ENCODE measurements around the gene NFILZ.
A peak's percentile ranks its signal among the peaks of the same experiment; 100 is the strongest.
"Not testable (repeated sequence)": the region's sequence is repeated elsewhere in the genome, so short reads cannot be mapped to it uniquely, and the experiment has no call there.

The NFILZ gene

DNA sequence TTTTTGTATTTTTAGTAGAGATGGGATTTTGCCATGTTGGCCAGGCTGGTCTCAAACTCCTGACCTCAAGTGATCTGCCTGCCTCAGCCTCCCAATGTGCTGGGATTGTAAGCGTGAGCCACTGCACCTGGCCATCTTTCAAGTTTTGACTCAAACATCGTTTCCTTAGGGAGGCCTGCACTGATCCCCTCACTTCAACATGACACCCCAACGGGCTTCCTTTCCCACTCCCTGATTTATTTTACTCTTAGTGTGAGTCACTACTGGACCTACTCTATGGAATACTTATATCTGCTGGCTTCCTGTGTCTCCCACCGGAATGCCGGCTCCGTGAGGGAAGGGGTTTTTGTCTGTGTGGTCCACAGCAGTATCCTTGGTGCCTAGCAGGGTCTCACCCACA lies 15.4 kb upstream of the NFILZ start:
- TF ChIP-seq RARB (CRISPR knock-in tag; IDR thresholded peaks at IDR 0.05): no peak
- no peak for TF ChIP-seq ZNF8 (CRISPR knock-in tag; IDR thresholded peaks at IDR 0.05)
- TF ChIP-seq TOX (CRISPR knock-in tag; IDR thresholded peaks at IDR 0.05; ENCODE audit: borderline replicate concordance): no peak
- no peak for TF ChIP-seq ZNF565 (CRISPR knock-in tag; conservative IDR thresholded peaks at IDR 0.05; ENCODE audit: low read depth)

DNA sequence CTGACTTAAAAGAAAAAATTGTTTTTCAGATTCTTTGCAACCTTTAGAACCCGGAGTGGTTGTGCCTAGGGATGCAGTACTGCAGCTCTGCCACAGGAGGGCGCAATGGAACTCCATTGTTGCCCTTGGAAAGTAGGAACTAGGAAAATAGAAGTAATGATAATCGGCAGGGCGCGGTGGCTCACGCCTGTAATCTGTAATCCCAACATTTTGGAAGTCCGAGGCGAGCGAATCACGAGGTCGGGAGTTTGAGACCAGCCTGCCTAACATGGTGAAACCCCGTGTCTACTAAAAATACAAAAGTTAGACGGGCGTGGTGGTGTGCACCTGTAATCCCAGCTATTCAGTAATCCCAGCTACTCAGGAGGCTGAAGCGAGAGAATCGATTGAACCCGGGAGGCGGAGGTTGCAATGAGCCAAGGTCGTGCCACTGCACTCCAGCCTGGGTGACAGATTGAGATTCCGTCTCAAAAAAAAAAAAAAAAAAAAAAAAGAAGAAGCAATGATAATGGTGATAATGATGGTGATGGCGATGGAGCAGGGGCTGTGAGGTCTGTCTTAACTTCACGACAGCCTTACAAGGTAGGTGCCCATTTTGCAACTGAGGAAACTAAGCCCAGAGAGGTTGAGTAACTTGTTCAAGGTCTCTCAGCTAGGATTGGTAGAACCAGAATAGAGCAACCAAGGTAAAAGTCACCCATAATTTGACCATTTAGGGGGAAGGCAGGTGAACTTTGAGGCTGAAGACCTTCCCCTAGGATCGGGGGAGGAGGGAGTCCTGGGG lies 14.4 kb upstream of the NFILZ start:
- peak; percentile 71 for ATAC-seq
- TF ChIP-seq OSR1 (CRISPR knock-in tag; IDR thresholded peaks at IDR 0.05): no peak

More for the DNA sequence above, 15.4 kb upstream of the NFILZ start:
- ATAC-seq: peak; percentile 8; the same call in 1 of the 3 replicates

- no peak for TF ChIP-seq ISL1 (CRISPR knock-in tag; IDR thresholded peaks at IDR 0.05)
- TF ChIP-seq ZNF565 (CRISPR knock-in tag; conservative IDR thresholded peaks at IDR 0.05; ENCODE audit: low read depth): no peak
- no peak for TF ChIP-seq ARNTL (CRISPR knock-in tag; IDR thresholded peaks at IDR 0.05; ENCODE audit: borderline replicate concordance, low read depth)
- TF ChIP-seq OSR1 (CRISPR knock-in tag; IDR thresholded peaks at IDR 0.05): no peak
- no peak for TF ChIP-seq TCF4 (CRISPR knock-in tag; IDR thresholded peaks at IDR 0.05; ENCODE audit: borderline replicate concordance)
- no peak for TF ChIP-seq CSDC2 (CRISPR knock-in tag; IDR thresholded peaks at IDR 0.05)
- no peak for ATAC-seq
These were observed 13.6 kb upstream of the NFILZ start for GRCh38 chr19:8616861-8617260.

DNA sequence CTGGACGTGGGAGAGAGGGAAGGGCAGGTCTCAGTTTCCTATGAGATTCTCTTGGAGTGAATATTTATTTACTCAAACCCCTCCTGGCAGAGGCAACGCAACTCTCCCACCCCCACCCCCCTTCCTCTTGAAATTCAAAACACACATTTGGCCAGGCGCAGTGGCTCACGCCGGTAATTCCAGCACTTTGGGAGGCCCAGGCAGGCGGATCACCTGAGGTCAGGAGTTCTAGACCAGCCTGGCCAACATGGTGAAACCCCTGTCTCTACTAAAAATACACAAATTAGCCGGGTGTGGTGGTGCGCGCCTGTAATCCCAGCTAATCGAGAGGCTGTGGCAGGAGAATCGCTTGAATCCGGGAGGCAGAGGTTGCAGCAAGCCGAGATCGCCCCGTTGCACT lies 13.1 kb upstream of the NFILZ start:
- ATAC-seq: not testable (repeated sequence)

- no peak for ATAC-seq
- TF ChIP-seq GLIS3 (CRISPR knock-in tag; IDR thresholded peaks at IDR 0.05) (no peak), TOX (CRISPR knock-in tag; IDR thresholded peaks at IDR 0.05; ENCODE audit: borderline replicate concordance) (no peak)
These were observed 12.4 kb upstream of the NFILZ start for GRCh38 chr19:8617984-8618383.

GRCh38 chr19:8618751-8619150 lies 11.7 kb upstream of the NFILZ start:
- TF ChIP-seq TCF4 (CRISPR knock-in tag; IDR thresholded peaks at IDR 0.05; ENCODE audit: borderline replicate concordance) (no peak), POU6F1 (CRISPR knock-in tag; IDR thresholded peaks at IDR 0.05; ENCODE audit: borderline replicate concordance, low read depth) (no peak), GLIS3 (CRISPR knock-in tag; IDR thresholded peaks at IDR 0.05) (no peak), CSDC2 (CRISPR knock-in tag; IDR thresholded peaks at IDR 0.05) (no peak), ZNF70 (CRISPR knock-in tag; IDR thresholded peaks at IDR 0.05) (no peak), OSR1 (CRISPR knock-in tag; IDR thresholded peaks at IDR 0.05) (no peak), TOX (CRISPR knock-in tag; IDR thresholded peaks at IDR 0.05; ENCODE audit: borderline replicate concordance) (no peak)
- TF ChIP-seq, protein P1, sequence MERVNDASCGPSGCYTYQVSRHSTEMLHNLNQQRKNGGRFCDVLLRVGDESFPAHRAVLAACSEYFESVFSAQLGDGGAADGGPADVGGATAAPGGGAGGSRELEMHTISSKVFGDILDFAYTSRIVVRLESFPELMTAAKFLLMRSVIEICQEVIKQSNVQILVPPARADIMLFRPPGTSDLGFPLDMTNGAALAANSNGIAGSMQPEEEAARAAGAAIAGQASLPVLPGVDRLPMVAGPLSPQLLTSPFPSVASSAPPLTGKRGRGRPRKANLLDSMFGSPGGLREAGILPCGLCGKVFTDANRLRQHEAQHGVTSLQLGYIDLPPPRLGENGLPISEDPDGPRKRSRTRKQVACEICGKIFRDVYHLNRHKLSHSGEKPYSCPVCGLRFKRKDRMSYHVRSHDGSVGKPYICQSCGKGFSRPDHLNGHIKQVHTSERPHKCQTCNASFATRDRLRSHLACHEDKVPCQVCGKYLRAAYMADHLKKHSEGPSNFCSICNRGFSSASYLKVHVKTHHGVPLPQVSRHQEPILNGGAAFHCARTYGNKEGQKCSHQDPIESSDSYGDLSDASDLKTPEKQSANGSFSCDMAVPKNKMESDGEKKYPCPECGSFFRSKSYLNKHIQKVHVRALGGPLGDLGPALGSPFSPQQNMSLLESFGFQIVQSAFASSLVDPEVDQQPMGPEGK (CRISPR knock-in tag; IDR thresholded peaks at IDR 0.05; ENCODE audit: borderline replicate concordance): no peak
- TF ChIP-seq, protein P2, sequence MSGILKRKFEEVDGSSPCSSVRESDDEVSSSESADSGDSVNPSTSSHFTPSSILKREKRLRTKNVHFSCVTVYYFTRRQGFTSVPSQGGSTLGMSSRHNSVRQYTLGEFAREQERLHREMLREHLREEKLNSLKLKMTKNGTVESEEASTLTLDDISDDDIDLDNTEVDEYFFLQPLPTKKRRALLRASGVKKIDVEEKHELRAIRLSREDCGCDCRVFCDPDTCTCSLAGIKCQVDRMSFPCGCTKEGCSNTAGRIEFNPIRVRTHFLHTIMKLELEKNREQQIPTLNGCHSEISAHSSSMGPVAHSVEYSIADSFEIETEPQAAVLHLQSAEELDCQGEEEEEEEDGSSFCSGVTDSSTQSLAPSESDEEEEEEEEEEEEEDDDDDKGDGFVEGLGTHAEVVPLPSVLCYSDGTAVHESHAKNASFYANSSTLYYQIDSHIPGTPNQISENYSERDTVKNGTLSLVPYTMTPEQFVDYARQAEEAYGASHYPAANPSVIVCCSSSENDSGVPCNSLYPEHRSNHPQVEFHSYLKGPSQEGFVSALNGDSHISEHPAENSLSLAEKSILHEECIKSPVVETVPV (CRISPR knock-in tag; IDR thresholded peaks at IDR 0.05): no peak
- peak; percentile 36; the same call in 2 of the 3 replicates for ATAC-seq

DNA sequence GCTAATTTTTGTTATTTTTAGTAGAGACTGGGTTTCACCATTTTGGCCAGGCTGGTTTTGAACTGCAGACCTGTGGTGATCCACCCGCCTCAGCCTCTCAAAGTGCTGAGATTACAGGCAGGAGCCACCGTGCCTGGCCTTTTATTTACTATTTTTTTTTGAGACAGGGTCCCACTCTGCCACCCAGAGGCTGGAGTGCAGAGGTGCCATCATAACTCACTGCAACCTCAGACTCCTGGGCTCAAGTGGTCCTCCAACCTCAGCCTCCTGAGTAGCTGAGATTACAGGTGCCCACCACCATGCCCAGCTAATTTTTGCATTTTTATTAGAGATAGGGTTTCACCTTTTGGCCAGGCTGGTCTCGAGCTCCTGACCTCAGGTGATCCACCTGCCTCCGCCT lies 7.5 kb upstream of the NFILZ start:
- peak; percentile 47; the same call in 1 of the 3 replicates for ATAC-seq

DNA sequence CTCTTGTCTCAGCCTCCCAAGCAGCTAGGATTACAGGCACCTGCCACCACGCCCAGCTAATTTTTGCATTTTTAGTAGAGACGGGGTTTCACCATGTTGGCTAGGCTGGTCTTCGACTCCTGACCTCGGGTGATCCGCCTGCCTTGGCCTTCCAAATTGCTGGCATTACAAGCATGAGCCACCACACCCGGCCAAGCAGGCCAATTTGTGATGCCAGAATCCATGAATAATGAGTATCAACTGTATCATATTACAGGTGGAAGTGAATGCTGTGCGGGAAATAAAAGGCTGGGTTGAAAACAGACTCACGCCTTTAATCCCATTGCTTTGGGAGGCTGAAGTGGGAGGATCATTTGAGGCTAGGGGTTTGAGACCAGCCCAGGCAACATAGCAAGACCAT lies 3.6 kb upstream of the NFILZ start:
- no peak for ATAC-seq
- TF ChIP-seq ZNF8 (CRISPR knock-in tag; IDR thresholded peaks at IDR 0.05): no peak
- TF ChIP-seq OSR1 (CRISPR knock-in tag; IDR thresholded peaks at IDR 0.05): no peak
- TF ChIP-seq ZC3H10 (CRISPR knock-in tag; IDR thresholded peaks at IDR 0.05): no peak
- TF ChIP-seq RARB (CRISPR knock-in tag; IDR thresholded peaks at IDR 0.05): no peak
- TF ChIP-seq, protein P2 (CRISPR knock-in tag; IDR thresholded peaks at IDR 0.05): no peak
- no peak for TF ChIP-seq BACH2 (CRISPR knock-in tag; IDR thresholded peaks at IDR 0.05; ENCODE audit: borderline replicate concordance)
- no peak for TF ChIP-seq ESRRG (CRISPR knock-in tag; IDR thresholded peaks at IDR 0.05)
- no peak for TF ChIP-seq ZFP30 (CRISPR knock-in tag; IDR thresholded peaks at IDR 0.05)
- no peak for TF ChIP-seq TSHZ2 (CRISPR knock-in tag; IDR thresholded peaks at IDR 0.05)
- no peak for TF ChIP-seq GLIS3 (CRISPR knock-in tag; IDR thresholded peaks at IDR 0.05)
- no peak for TF ChIP-seq ARNTL (CRISPR knock-in tag; IDR thresholded peaks at IDR 0.05; ENCODE audit: borderline replicate concordance, low read depth)
